Mesendoderm (in vitro differentiated cells): ENCODE measurements around the gene ZNF497.

Source experiments
- DNase-seq: peaks from one replicate; pipeline ENCODE4 v3.0.0; 2013
- H2AK5ac ChIP-seq: 2 replicates; pipeline ENCODE4 v1.6.1; 2013; ENCODE audit warnings: low read length, inconsistent platforms
- H2BK120ac ChIP-seq: 2 replicates; pipeline ENCODE4 v1.6.1; 2013; ENCODE audit warnings: low read depth, mild to moderate bottlenecking, low read length, moderate library complexity, mixed read lengths
- H2BK15ac ChIP-seq: replicated peaks from 2 replicates; pipeline ENCODE4 v1.6.1; 2013; ENCODE audit warnings: low read depth, mild to moderate bottlenecking, moderate library complexity
- H2BK5ac ChIP-seq: 2 replicates; pipeline ENCODE4 v1.6.1; 2013; ENCODE audit warnings: low read length, inconsistent platforms
- H3K18ac ChIP-seq: 2 replicates; pipeline ENCODE4 v1.6.1; 2013; ENCODE audit warnings: mild to moderate bottlenecking, low read length, mixed read lengths
- H3K23ac ChIP-seq: one replicate; pipeline ENCODE4 v1.6.1; 2013; ENCODE audit warnings: low read length
- H3K27ac ChIP-seq: 2 replicates; pipeline ENCODE4 v1.5.1; 2013; ENCODE audit warnings: low read depth, mild to moderate bottlenecking, inconsistent platforms, low read length, moderate library complexity
- H3K27me3 ChIP-seq: 2 replicates; pipeline ENCODE4 v1.6.1; 2013; ENCODE audit warnings: low read length, control low read depth, mild to moderate bottlenecking, inconsistent platforms; ENCODE audit not compliant: insufficient read depth, poor library complexity
- H3K36me3 ChIP-seq: 2 replicates; pipeline ENCODE4 v1.6.1; 2013; ENCODE audit warnings: low read length, inconsistent platforms; ENCODE audit not compliant: control insufficient read depth, insufficient read depth
- H3K4ac ChIP-seq: one replicate; pipeline ENCODE4 v1.6.1; 2013; ENCODE audit warnings: low read depth, mild to moderate bottlenecking, low read length, moderate library complexity
- H3K4me1 ChIP-seq: 2 replicates; pipeline ENCODE4 v1.6.1; 2013; ENCODE audit warnings: low read depth, low read length, inconsistent platforms; ENCODE audit not compliant: control insufficient read depth
- H3K4me2 ChIP-seq: 2 replicates; pipeline ENCODE4 v1.6.1; 2013; ENCODE audit warnings: low read length
- H3K4me3 ChIP-seq: 2 replicates; pipeline ENCODE4 v1.5.1; 2013; ENCODE audit warnings: mild to moderate bottlenecking, low read length
- H3K56ac ChIP-seq: one replicate; pipeline ENCODE4 v1.6.1; 2013; ENCODE audit warnings: low read length
- H3K79me1 ChIP-seq: 2 replicates; pipeline ENCODE4 v1.6.1; 2013; ENCODE audit warnings: low read length, inconsistent platforms
- H3K79me2 ChIP-seq: 2 replicates; pipeline ENCODE4 v1.6.1; 2013; ENCODE audit warnings: mild to moderate bottlenecking, low read length; ENCODE audit not compliant: control insufficient read depth, insufficient read depth
- H3K9ac ChIP-seq: 2 replicates; pipeline ENCODE4 v1.6.1; 2013; ENCODE audit warnings: low read length, inconsistent platforms
- H4K5ac ChIP-seq: one replicate; pipeline ENCODE4 v1.6.1; 2013; ENCODE audit warnings: low read length
- H4K8ac ChIP-seq: one replicate; pipeline ENCODE4 v1.6.1; 2013; ENCODE audit warnings: low read depth, mild to moderate bottlenecking, control low read depth, low read length, moderate library complexity
- WGBS: extraction: QIAGEN DNeasy Blood & Tissue Kit; methylation state at CpG from one replicate; pipeline ENCODE4 v1.1.7; 2013; ENCODE audit warnings: low lambda C conversion rate, missing lambda C conversion rate; ENCODE audit not compliant: insufficient coverage; ENCODE audit errors: extremely low coverage; 5-methylcytosine and 5-hydroxymethylcytosine counted together

Gene ZNF497

DNA sequence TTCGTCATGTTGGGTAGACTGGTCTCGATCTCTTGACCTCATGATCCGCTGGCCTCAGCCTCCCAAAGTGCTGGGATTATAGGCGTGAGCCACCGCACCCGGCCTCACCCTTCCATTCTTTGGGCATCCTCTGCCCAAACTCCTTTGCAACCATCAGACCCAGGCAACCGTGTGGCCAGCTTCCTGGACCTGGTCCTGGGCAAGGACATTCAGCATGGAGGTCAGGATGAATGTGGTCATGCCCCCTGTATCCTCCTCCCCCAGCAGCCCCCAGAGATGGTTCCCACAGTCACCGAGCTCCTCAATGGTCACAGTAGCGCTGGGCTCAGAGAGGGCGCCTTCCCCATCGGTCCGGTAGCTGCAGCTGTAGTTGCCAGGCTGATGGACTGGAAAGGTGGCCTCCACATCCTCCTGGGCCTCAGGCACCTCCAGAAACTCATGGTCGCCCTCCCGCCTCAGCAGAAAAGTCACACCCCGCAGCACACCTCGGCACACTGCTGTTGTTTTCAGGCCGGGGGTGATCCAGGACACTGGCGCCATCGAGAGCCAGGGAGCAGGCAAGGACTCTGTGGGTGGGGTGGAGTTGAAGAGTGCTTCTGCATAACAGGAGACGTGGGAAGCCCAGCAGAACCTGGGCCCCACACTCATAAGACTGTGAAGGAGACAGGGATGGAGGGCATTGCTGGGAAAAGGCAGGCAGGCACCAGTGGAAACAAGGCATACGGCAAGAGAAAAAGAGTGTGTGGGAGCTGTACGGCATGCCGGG is 10.4 kb downstream of the ZNF497 start:
- no peak for DNase-seq
- Histone ChIP-seq H3K4ac (no peak overlapping the region), H2BK5ac (no peak overlapping the region), H3K36me3 (no peaks in the 10 kb centered on the region), H3K56ac (no peak overlapping the region), H3K79me2 (no peaks in the 10 kb centered on the region), H4K5ac (no peak overlapping the region), H3K27ac (no peak overlapping the region), H4K8ac (no peak overlapping the region), H3K18ac (no peak overlapping the region), H3K79me1 (no peaks in the 10 kb centered on the region), H3K4me3 (no peak overlapping the region), H2BK15ac (no peak overlapping the region), H2BK120ac (no peak overlapping the region), H3K4me1 (no peaks in the 10 kb centered on the region), H3K4me2 (no peak overlapping the region), H3K9ac (no peak overlapping the region), H3K23ac (no peak overlapping the region), H2AK5ac (no peak overlapping the region), H3K27me3 (no peaks in the 10 kb centered on the region)
- no CpG with 5 or more reads among the region's 23 CpGs for WGBS

- H3K27me3 ChIP-seq: no peaks in the 10 kb centered on the region
- H3K27ac ChIP-seq: no peak overlapping the region
- no peak overlapping the region for H3K23ac ChIP-seq
- no peaks in the 10 kb centered on the region for H3K79me1 ChIP-seq
- H3K4ac ChIP-seq: no peak overlapping the region
- no peak overlapping the region for H3K4me2 ChIP-seq
- no peaks in the 10 kb centered on the region for H3K36me3 ChIP-seq
- H3K9ac ChIP-seq: no peak overlapping the region
- no peak overlapping the region for H2BK5ac ChIP-seq
- H3K56ac ChIP-seq: no peak overlapping the region
- H4K8ac ChIP-seq: no peak overlapping the region
- no peak overlapping the region for H2BK15ac ChIP-seq
- no peak overlapping the region for H3K18ac ChIP-seq
- H4K5ac ChIP-seq: no peak overlapping the region
- no peak overlapping the region for H2BK120ac ChIP-seq
- no peak overlapping the region for H3K4me3 ChIP-seq
- no peaks in the 10 kb centered on the region for H3K4me1 ChIP-seq
- H2AK5ac ChIP-seq: no peak overlapping the region
- no peaks in the 10 kb centered on the region for H3K79me2 ChIP-seq
- DNase-seq: no peak
- WGBS: no CpG with 5 or more reads among the region's 9 CpGs
Measured at GRCh38 chr19:58351558-58351878, 11.0 kb downstream of the ZNF497 start.

GRCh38 chr19:58350871-58351557 is 11.5 kb downstream of the ZNF497 start:
- Histone ChIP-seq H3K36me3 (no peaks in the 10 kb centered on the region), H3K56ac (no peak overlapping the region), H3K18ac (no peak overlapping the region), H3K4me1 (no peaks in the 10 kb centered on the region), H2BK5ac (no peak overlapping the region), H2BK120ac (no peak overlapping the region), H3K79me1 (no peaks in the 10 kb centered on the region), H3K79me2 (no peaks in the 10 kb centered on the region), H4K5ac (no peak overlapping the region), H3K4me3 (no peak overlapping the region), H3K27me3 (no peaks in the 10 kb centered on the region), H3K27ac (no peak overlapping the region), H3K4me2 (no peak overlapping the region), H4K8ac (no peak overlapping the region), H3K9ac (no peak overlapping the region), H3K4ac (no peak overlapping the region), H3K23ac (no peak overlapping the region), H2AK5ac (no peak overlapping the region), H2BK15ac (no peak overlapping the region)
- DNase-seq: no peak
- WGBS: no CpG with 5 or more reads among the region's 34 CpGs

GRCh38 chr19:58350001-58350861 is 12.3 kb downstream of the ZNF497 start:
- Histone ChIP-seq H2BK15ac (no peak overlapping the region), H3K79me1 (no peaks in the 10 kb centered on the region), H3K36me3 (no peaks in the 10 kb centered on the region), H3K79me2 (no peaks in the 10 kb centered on the region), H3K4me3 (no peak overlapping the region), H3K27ac (no peak overlapping the region), H4K8ac (no peak overlapping the region), H3K56ac (no peak overlapping the region), H3K4ac (no peak overlapping the region), H4K5ac (no peak overlapping the region), H3K4me2 (no peak overlapping the region), H2BK5ac (no peak overlapping the region), H3K27me3 (no peaks in the 10 kb centered on the region), H2AK5ac (no peak overlapping the region), H3K18ac (no peak overlapping the region), H3K9ac (no peak overlapping the region), H3K23ac (no peak overlapping the region), H2BK120ac (no peak overlapping the region), H3K4me1 (no peaks in the 10 kb centered on the region)
- WGBS: no CpG with 5 or more reads among the region's 84 CpGs
- DNase-seq: no peak

- H2BK15ac ChIP-seq: no peak overlapping the region
- H3K23ac ChIP-seq: no peak overlapping the region
- no peaks in the 10 kb centered on the region for H3K27me3 ChIP-seq
- no peak for DNase-seq
- H3K56ac ChIP-seq: no peak overlapping the region
- no peak overlapping the region for H3K4me3 ChIP-seq
- H3K4me2 ChIP-seq: no peak overlapping the region
- H3K4me1 ChIP-seq: no peaks in the 10 kb centered on the region
- no peaks in the 10 kb centered on the region for H3K79me1 ChIP-seq
- no peak overlapping the region for H2AK5ac ChIP-seq
- no peak overlapping the region for H3K9ac ChIP-seq
- H3K18ac ChIP-seq: no peak overlapping the region
- no CpG with 5 or more reads among the region's 8 CpGs for WGBS
- no peaks in the 10 kb centered on the region for H3K36me3 ChIP-seq
- no peak overlapping the region for H4K8ac ChIP-seq
- H4K5ac ChIP-seq: no peak overlapping the region
- no peak overlapping the region for H3K27ac ChIP-seq
- no peaks in the 10 kb centered on the region for H3K79me2 ChIP-seq
- H2BK5ac ChIP-seq: no peak overlapping the region
- H3K4ac ChIP-seq: no peak overlapping the region
- H2BK120ac ChIP-seq: no peak overlapping the region
Measured at GRCh38 chr19:58349590-58349989, 13.0 kb downstream of the ZNF497 start.
